ENCODE results near the gene OR2B3.
"Not testable (repeated sequence)": the region's sequence is repeated elsewhere in the genome, so short reads cannot be mapped to it uniquely, and the experiment has no call there.

OR2B3 gene

GRCh38 chr6:29087213-29087612 lies at the start of gene OR2B3:
Gene OR2B3 (minus strand): TSS chr6:29087313. CDS start chr6:29087248, 65 bp downstream.
- DNase-seq, result no peak

GRCh38 chr6:29131691-29132090 lies 44.6 kb upstream of the OR2B3 start:
- DNase-seq, result no peak

- no peak for DNase-seq
These were observed 43.5 kb upstream of the OR2B3 start for GRCh38 chr6:29130644-29131043.

GRCh38 chr6:29129326-29130012 lies 42.4 kb upstream of the OR2B3 start:
- no peak for DNase-seq

GRCh38 chr6:29114964-29115363 lies 27.9 kb upstream of the OR2B3 start:
- not testable (repeated sequence) for DNase-seq

GRCh38 chr6:29112135-29112534 lies 25.0 kb upstream of the OR2B3 start:
- DNase-seq, result no peak

GRCh38 chr6:29107758-29108157 lies 20.6 kb upstream of the OR2B3 start, which contains the start of gene OR2J3:
Gene OR2J3 (plus strand): TSS chr6:29108058. CDS start chr6:29111891, 3,833 bp downstream.
- DNase-seq, result no peak

- no peak for DNase-seq
These were observed 12.1 kb upstream of the OR2B3 start, which contains the start of gene OR2J1 for GRCh38 chr6:29099190-29099589. Gene OR2J1 (plus strand): TSS chr6:29099490. CDS start chr6:29100943, 1,453 bp downstream.

GRCh38 chr6:29097803-29098202 lies 10.7 kb upstream of the OR2B3 start:
- DNase-seq, result no peak

- DNase-seq, result no peak
These were observed 5.8 kb upstream of the OR2B3 start for GRCh38 chr6:29092957-29093356.

GRCh38 chr6:29082457-29082856 lies 4.7 kb downstream of the OR2B3 start:
- no peak for DNase-seq

- no peak for DNase-seq
These were observed 5.8 kb downstream of the OR2B3 start for GRCh38 chr6:29081312-29081711.

- no peak for DNase-seq
These were observed 7.9 kb downstream of the OR2B3 start for GRCh38 chr6:29079203-29079602.

GRCh38 chr6:29071831-29072723 lies 15.0 kb downstream of the OR2B3 start:
- peak in 1 of 2 donors; percentile 11 for DNase-seq

- DNase-seq, result no peak
These were observed 35.4 kb downstream of the OR2B3 start for GRCh38 chr6:29051680-29052079.

GRCh38 chr6:29045075-29045474 lies 42.0 kb downstream of the OR2B3 start, which contains the start of gene OR2W1:
Gene OR2W1 (minus strand): TSS chr6:29045175. CDS start chr6:29045175, 0 bp downstream.
- no peak for DNase-seq
